GM18519 (cell line): ENCODE results near the gene TBPL1.
A peak's percentile ranks its signal among the peaks of the same experiment; 100 is the strongest.
"Not testable (repeated sequence)": the region's sequence is repeated elsewhere in the genome, so short reads cannot be mapped to it uniquely, and the experiment has no call there.

Source experiments
- ATAC-seq: cut with Tn5 transposase; IDR thresholded peaks from one replicate; pipeline ENCODE4 v1.9.1; 2021; ENCODE audit warnings: mild to moderate bottlenecking, moderate library complexity; ENCODE audit not compliant: unreplicated experiment, low FRiP score

TBPL1 gene

DNA sequence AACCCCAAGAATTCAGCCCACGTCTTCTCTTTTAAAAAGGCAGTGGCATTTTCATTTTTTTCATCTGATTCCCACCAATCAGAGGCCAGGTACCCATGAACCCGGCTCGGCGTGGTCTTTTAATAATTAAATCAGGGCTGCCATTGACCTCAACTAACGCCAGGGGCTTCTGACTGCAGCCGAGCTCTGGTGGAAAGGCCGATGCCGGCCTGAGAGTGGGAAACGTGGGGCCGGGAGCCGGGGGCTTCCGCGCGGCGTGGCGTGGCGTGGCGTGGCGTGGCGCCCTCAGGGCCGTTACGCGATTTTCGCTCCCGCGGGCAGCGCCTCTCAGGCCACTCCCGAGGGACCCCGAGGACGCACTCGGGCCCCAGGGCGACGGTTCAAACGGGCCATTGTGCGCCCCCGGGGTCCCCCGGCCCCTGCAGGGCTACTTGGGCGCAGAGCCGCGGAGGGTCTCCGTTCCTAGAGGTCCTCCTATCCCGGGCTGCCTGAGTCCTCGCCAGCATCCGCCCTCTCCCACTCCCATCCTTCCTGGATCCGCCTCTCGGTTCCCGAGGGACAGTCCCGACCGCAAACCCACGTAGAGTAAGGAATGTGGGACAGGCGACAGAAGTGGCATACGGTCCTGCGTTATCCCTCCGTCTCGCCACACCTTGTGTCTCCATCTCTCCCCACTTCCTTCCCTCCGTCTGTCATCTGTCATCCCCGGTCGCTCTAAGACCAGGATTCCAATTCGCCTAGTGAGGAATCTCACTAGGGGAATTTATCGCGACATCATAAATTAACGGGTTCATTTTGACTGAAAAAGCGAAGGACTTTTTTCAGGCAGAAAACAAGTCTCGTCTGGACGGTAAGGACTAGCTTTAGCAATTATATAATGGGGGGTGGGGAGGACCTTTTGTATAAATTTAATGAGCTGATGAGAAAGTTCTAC lies 876 bp upstream of the TBPL1 start:
- ATAC-seq, result peak; percentile 52

- ATAC-seq, result no peak
These were observed 801 bp downstream of the TBPL1 start for GRCh38 chr6:133953634-133954415.

DNA sequence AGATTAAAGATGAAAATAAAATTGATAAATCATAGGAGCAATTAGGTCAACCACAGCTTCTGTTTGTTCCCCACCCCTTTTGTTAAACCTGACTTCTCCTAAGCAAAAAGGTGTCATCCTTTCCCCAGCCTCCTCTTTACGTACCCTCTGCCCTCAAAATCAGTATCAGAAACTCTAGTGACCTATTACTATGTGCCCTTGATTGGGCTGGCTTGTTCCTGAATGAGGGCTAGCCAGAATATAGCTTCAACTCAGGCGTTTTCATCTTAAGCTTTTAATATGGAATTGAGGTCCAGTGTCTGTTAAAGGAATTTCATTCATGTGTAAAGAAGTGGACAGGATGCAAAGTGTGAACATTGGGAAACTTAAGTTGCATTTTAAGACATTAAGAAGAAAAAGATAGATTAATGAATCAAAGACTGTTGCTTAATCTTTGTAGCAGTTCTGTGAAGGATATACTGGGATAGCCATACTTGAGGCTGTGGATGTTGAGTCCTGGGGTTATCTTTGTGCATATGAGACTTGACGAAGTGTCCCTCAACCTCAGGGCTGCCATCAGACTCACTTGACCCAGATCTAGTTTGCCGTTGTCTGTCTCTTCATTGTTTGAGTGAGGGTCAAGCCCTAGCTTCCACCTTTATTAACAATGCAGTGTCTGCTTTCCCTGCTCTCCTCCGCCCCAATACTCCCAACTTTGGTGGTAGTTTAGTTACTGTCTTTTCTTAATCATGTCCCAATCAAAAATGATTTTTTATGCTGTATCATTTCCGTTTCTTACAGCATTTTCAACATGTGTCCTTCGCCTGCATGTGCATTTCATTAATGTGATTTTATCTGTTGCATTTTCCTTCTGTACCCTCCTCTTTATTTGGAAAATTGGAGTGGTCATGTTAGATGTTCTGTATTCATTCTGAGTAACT lies 1.9 kb downstream of the TBPL1 start:
- ATAC-seq, result no peak

- ATAC-seq, result no peak
These were observed 2.8 kb downstream of the TBPL1 start for GRCh38 chr6:133955582-133956415.

DNA sequence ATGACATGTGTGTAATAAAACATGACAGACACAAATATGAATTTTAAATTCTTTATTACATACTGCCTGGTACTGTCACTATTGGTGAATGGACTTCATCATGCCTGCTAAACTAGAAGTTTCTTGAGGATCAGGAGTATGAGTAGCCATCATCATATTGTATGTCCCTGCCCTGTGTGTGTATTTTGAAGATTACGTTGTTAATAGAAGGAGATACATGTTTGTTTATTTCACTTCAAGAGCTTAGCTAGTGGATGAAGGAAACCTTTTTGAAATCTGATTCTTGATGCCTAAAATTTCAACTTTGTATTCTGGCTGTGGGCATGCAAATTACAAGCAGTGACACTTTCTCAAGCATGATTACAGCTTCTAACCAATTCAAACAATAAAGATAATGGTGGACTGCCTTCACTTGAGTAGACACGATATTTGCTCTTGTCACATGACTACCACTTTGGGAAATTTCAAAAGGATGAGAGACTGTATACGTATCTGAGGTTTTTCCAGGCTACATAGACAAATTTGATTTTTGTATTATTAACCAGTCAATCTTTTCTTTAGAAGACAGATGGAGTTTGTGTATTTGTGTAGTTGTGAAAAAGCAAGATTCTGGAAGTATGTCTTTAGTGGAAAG lies 3.5 kb downstream of the TBPL1 start:
- no peak for ATAC-seq

- no peak for ATAC-seq
These were observed 4.2 kb downstream of the TBPL1 start for GRCh38 chr6:133957227-133957626.

DNA sequence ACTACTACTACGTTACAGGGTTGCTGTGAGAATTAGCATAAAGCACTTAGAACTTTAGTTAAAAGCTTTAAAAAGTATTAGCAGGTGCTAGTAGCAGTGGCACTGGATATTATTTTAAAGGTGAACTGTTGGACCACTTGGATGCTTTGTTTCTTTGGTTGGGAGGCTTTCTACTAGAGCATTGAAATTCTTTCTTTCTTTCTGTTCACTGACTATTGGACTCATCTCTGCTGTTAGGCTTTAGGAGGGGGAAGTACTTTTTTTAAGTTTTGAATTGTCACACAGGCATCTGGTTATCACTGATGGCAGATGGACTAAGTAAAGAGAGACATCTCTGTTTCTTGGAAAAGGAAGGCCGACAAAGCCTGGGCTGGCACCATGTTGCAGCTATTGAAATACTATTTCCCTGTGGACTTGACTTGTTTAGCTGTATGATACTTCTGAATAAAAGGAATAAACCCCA lies 4.8 kb downstream of the TBPL1 start:
- no peak for ATAC-seq

- no peak for ATAC-seq
These were observed 5.8 kb downstream of the TBPL1 start for GRCh38 chr6:133958791-133959190.

DNA sequence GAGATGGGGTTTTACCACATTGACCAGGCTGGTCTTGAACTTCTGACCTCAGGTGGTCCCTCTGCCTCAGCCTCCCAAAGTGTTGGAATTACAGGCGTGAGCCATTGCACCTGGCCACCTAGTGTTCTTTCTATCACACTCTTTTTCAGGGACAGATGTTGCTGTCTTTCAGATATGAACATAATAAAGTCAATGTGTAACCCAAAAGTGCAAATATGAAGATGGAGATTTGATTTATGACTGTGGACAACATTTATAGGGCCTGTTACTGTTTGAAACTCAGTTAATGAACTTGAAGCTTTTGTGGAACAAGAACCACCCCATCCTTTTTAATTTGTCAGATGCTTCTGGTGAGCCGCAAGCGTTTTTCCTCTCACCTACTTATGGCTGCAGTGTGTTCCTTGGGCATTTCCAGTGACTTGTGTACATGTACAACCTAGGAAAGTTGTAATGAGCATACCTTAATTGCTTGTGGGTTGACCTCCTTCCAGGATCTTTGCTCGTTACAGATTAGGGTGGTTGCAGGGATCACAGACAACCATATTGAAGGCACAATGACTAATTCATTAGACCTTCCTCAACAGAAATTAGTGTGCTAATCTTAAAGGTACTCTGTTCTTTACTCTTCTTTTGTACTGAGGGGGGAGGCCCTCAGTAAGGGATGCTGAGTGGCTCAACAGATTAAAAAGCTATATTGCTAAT lies 6.8 kb downstream of the TBPL1 start:
- no peak for ATAC-seq

DNA sequence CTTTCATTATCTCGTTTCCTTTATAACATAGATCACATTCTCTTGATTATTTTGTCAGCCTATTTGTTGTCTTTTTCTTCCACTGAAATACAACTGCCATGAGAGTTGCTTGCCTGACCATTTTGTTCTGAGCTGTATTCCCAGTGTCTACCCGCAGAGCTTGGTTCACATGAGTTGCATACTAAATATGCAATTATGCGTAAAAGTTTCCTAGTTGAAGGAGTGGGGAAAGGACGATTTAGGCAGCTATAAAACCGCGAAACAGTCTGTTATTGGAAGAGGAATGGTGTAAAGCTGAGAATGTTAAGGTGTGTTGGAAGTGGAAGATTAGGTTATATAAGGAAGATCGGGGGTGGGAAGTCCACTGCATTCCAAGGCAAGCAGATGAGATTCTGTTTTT lies 8.8 kb downstream of the TBPL1 start:
- ATAC-seq, result no peak

DNA sequence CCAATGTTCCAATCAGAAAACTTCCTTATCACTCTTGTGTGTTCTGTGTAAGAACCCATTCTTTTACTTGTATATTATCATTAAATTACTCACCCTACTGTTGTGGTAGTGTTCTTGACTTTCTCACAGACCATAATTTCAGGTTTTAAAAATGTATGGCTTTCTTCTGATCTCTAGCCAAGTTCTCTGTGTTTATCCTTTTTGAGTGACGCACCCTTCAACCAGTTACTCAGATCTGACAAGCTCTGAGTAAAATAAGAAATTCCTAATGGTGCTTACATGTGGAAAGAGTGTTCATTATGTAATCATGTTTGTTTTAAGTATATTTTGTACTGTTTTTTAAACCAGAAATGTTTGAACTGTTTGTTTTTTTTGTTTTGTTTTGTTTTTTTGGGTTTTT lies 11.0 kb downstream of the TBPL1 start:
- ATAC-seq, result no peak

DNA sequence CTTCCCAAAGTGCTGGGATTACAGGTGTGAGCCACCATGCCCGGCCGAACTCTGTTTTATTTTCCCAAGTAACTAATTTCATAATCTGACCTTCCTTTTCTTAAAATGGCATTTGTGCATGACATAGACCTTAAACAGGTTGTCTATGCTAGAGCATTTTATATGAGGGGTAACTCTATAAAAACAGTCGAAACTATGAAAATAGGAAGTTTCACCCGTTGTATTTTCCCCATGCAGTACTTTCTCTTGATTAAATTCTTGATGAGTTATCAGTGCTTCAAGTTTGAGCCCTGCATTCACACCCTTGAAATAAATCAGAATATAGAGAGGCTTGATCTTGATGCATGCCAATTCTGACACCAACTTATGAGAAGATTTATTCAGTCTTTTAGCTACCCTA lies 11.7 kb downstream of the TBPL1 start:
- ATAC-seq, result no peak

- no peak for ATAC-seq
These were observed 12.9 kb downstream of the TBPL1 start for GRCh38 chr6:133965817-133966360.

GRCh38 chr6:133966654-133967329 lies 13.8 kb downstream of the TBPL1 start:
- peak; percentile 84 for ATAC-seq

DNA sequence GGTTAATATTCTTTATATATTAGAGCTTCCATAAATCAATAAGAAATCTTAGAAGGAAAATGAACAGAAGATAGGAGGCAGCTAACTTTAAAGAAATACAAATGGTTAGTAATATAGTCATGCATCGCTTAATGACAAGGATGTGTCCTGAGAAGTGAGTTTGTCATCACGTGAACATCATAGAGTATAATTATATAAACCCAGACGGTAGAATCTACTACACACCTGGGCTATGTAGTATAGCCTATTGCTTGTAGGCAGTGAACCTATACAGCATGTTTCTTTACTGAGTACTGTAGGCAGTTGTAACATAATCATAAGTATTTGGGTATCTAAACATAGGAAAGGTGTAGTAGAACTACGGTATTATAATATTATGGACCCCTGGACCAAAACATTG lies 14.3 kb downstream of the TBPL1 start:
- ATAC-seq, result no peak

- not testable (repeated sequence) for ATAC-seq
These were observed 14.8 kb downstream of the TBPL1 start for GRCh38 chr6:133967835-133968234.

- ATAC-seq, result no peak
These were observed 16.4 kb downstream of the TBPL1 start for GRCh38 chr6:133969285-133969920.
